Aorta (tissue), 5 donors: ENCODE measurements around the gene FKTN. TPM values are rescaled to one million over a fixed set of nuclear protein-coding genes. Genes with fewer than 3 reads are reported as not detected.

Experiments
- ATAC-seq: fragments of 200-7000 bp; cut with Tn5 transposase; one replicate; pipeline ENCODE4 v1.9.1; 2022; ENCODE audit warnings: moderate library complexity; ENCODE audit not compliant: low FRiP score
- DNase-seq, 2 donors: peaks; one replicate each; pipeline ENCODE4 v3.0.0-alpha.2; 2020
- H3K27ac ChIP-seq, 2 donors: one replicate each; pipeline ENCODE4 v1.5.1; 2013; ENCODE audit warnings: low read length in 2 of 2, mild to moderate bottlenecking in 2 of 2, moderate library complexity in 2 of 2, control low read depth in 1 of 2, inconsistent platforms in 1 of 2, low read depth in 1 of 2
- H3K27me3 ChIP-seq, 2 donors: one replicate each; pipeline ENCODE4 v1.6.1; 2013; ENCODE audit warnings: control low read depth in 1 of 2, low read length in 1 of 2, mild to moderate bottlenecking in 1 of 2, moderate library complexity in 1 of 2; ENCODE audit not compliant: insufficient read depth in 2 of 2, control insufficient read depth in 1 of 2
- H3K36me3 ChIP-seq, 2 donors: one replicate each; pipeline ENCODE4 v1.6.1; 2013; ENCODE audit warnings: control low read depth in 1 of 2, low read length in 1 of 2, mild to moderate bottlenecking in 1 of 2; ENCODE audit not compliant: insufficient read depth in 2 of 2, control insufficient read depth in 1 of 2
- H3K4me1 ChIP-seq, 2 donors: one replicate each; pipeline ENCODE4 v1.6.1; 2013; ENCODE audit warnings: low read length in 2 of 2, control low read depth in 1 of 2, mild to moderate bottlenecking in 1 of 2, moderate library complexity in 1 of 2; ENCODE audit not compliant: insufficient read depth in 2 of 2, control insufficient read depth in 1 of 2
- H3K4me3 ChIP-seq, 2 donors: one replicate each; pipeline ENCODE4 v1.5.1; 2013; ENCODE audit warnings: low read length in 2 of 2, control low read depth in 1 of 2, mild to moderate bottlenecking in 1 of 2
- H3K9me3 ChIP-seq: one replicate; pipeline ENCODE4 v1.6.1; 2013; ENCODE audit warnings: mild to moderate bottlenecking, low read length; ENCODE audit not compliant: control insufficient read depth
- WGBS, 2 donors: extraction: QIAGEN DNeasy Blood & Tissue Kit; methylation state at CpG; one replicate each; pipeline ENCODE4 v1.1.7; 2013; 5-methylcytosine and 5-hydroxymethylcytosine counted together
- intact Hi-C, 2 donors: fragments of 100-400 bp; cut with DNase I; formaldehyde crosslinking; loops; one replicate each; pipeline versions ENCODE4 v1.14.2 to v1.15.0; 2022
- polyA plus RNA-seq, 2 donors: library from polyadenylated mRNA; stranded (reverse); fragments of 200-250 nt; gene quantifications; one replicate each; pipeline ENCODE4 v1.2.3, GENCODE V29; 2013
- total RNA-seq, 2 donors: library from RNA; stranded (reverse); fragmentation: NEBNext Ultra II Directional; extraction: Animal tissue kit (Norgen Biotek cat#: 25700); gene quantifications; one replicate each; pipeline ENCODE4 v1.2.1, GENCODE V29; 2021
- donor health status: healthy with polysubstance abuse.
- donor health status: Bipolar disorder and iron deficiency.
- donor health status: DM: no; HTN: no; CAD: no.
- donor health status: DM: no; HTN: no; CAD: no.
- donor health status: DM: yes; HTN: yes; CAD: no.

Gene FKTN
- total and polyA plus RNA-seq, 4 donors = 2.3 to 16.9 (median 12.9) TPM

- intact Hi-C loops = no loop called here
Observed at GRCh38 chr9:105681313-105681712, 123.4 kb downstream of the FKTN start.

GRCh38 chr9:105681724-105682123, 123.8 kb downstream of the FKTN start:
- DNase-seq = no peak
- WGBS, 2 donors = 93% methylated on average over 1 of the region's 1 CpG

More at GRCh38 chr9:105681313-105681712, 123.4 kb downstream of the FKTN start:
- WGBS, 2 donors = 95 to 98% methylated on average over 2 of the region's 2 CpGs
- Histone ChIP-seq H3K36me3 (no peaks in the 10 kb centered on the region), H3K9me3 (no peaks in the 10 kb centered on the region), H3K4me3 (no peak overlapping the region), H3K27ac (no peak overlapping the region), H3K4me1 (no peaks in the 10 kb centered on the region), H3K27me3 (no peaks in the 10 kb centered on the region)
- ATAC-seq = no peak
- no peak for DNase-seq

GRCh38 chr9:105683688-105684275, 125.9 kb downstream of the FKTN start:
- 74 to 76% methylated on average over 1 of the region's 1 CpG for WGBS, 2 donors
- intact Hi-C loops = no loop called here
- no peak for DNase-seq
- H3K27ac ChIP-seq = no peak overlapping the region
- H3K4me1 ChIP-seq = no peaks in the 10 kb centered on the region
- H3K4me3 ChIP-seq = no peak overlapping the region
- no peaks in the 10 kb centered on the region for H3K9me3 ChIP-seq
- no peaks in the 10 kb centered on the region for H3K27me3 ChIP-seq
- no peaks in the 10 kb centered on the region for H3K36me3 ChIP-seq
- ATAC-seq = no peak

More at GRCh38 chr9:105681724-105682123, 123.8 kb downstream of the FKTN start:
- no peaks in the 10 kb centered on the region for H3K36me3 ChIP-seq
- H3K27ac ChIP-seq = no peak overlapping the region
- no peaks in the 10 kb centered on the region for H3K27me3 ChIP-seq
- H3K9me3 ChIP-seq = no peaks in the 10 kb centered on the region
- ATAC-seq = no peak
- no peak overlapping the region for H3K4me3 ChIP-seq
- intact Hi-C loops = no loop called here
- no peaks in the 10 kb centered on the region for H3K4me1 ChIP-seq

GRCh38 chr9:105686936-105687335, 129.0 kb downstream of the FKTN start:
- intact Hi-C loops = no loop called here
- Histone ChIP-seq H3K9me3 (no peaks in the 10 kb centered on the region), H3K27ac (no peak overlapping the region), H3K27me3 (no peaks in the 10 kb centered on the region), H3K4me3 (no peak overlapping the region), H3K36me3 (no peaks in the 10 kb centered on the region), H3K4me1 (no peaks in the 10 kb centered on the region)
- ATAC-seq = no peak
- no peak for DNase-seq
- 89 to 91% methylated on average over 4 of the region's 4 CpGs for WGBS, 2 donors

Other genes starting within 250 kb of the FKTN start
- gene FSD1L, start 110.1 kb upstream of the FKTN start, total RNA-seq = 1 to 10 TPM; 4.6 to 6.9 TPM
- 1 to 10 TPM; 1.3 to 1.8 TPM for gene FSD1L, start 110.1 kb upstream of the FKTN start, polyA plus RNA-seq
- gene TAL2, start 104.3 kb downstream of the FKTN start, total RNA-seq = not detected
- not detected for gene TAL2, start 104.3 kb downstream of the FKTN start, polyA plus RNA-seq
- gene TMEM38B, start 136.4 kb downstream of the FKTN start, total RNA-seq = 10 to 100 TPM in 1 of 2 donors, 1 to 10 TPM in 1; 9.8 to 10.5 TPM
- gene TMEM38B, start 136.4 kb downstream of the FKTN start, polyA plus RNA-seq = 1 to 10 TPM; 3.9 to 4.2 TPM